H9 (cell line): ENCODE results near the gene PTMA. TPM values are rescaled to one million over a fixed set of nuclear protein-coding genes. Genes with fewer than 3 reads are reported as not detected.

Source experiments
- DNase-seq: peaks from one replicate; pipeline ENCODE4 v3.0.0-alpha.2; 2017
- H2AFZ ChIP-seq: one replicate; pipeline ENCODE4 v1.6.1; 2013; ENCODE audit warnings: mild to moderate bottlenecking, low read length, control low read depth, moderate library complexity
- H2AK5ac ChIP-seq: 2 replicates; pipeline ENCODE4 v1.6.1; 2013; ENCODE audit warnings: low read length, control low read depth, mixed read lengths; ENCODE audit not compliant: insufficient read length
- H2BK120ac ChIP-seq: one replicate; pipeline ENCODE4 v1.6.1; 2013; ENCODE audit warnings: low read depth, mild to moderate bottlenecking, low read length, control low read depth, inconsistent platforms; ENCODE audit not compliant: poor library complexity, severe bottlenecking
- H2BK12ac ChIP-seq: 2 replicates; pipeline ENCODE4 v1.6.1; 2013; ENCODE audit warnings: low read length, control low read depth, mixed read lengths, low read depth; ENCODE audit not compliant: insufficient read length
- H2BK15ac ChIP-seq: 2 replicates; pipeline ENCODE4 v1.6.1; 2013; ENCODE audit warnings: low read depth, low read length, control low read depth
- H2BK20ac ChIP-seq: one replicate; pipeline ENCODE4 v1.6.1; 2013; ENCODE audit warnings: low read depth, mild to moderate bottlenecking, low read length, control low read depth, inconsistent platforms; ENCODE audit not compliant: poor library complexity, severe bottlenecking
- H2BK5ac ChIP-seq: 2 replicates; pipeline ENCODE4 v1.6.1; 2013; ENCODE audit warnings: low read length, control low read depth, mixed read lengths; ENCODE audit not compliant: insufficient read length
- H3K14ac ChIP-seq: 2 replicates; pipeline ENCODE4 v1.6.1; 2013; ENCODE audit warnings: low read length, control low read depth; ENCODE audit not compliant: insufficient read depth
- H3K18ac ChIP-seq: 2 replicates; pipeline ENCODE4 v1.6.1; 2013; ENCODE audit warnings: low read depth, mild to moderate bottlenecking, mixed read lengths, low read length, control low read depth; ENCODE audit not compliant: insufficient read length
- H3K23ac ChIP-seq: 2 replicates; pipeline ENCODE4 v1.6.1; 2013; ENCODE audit warnings: low read length, control low read depth, mixed read lengths, low read depth; ENCODE audit not compliant: insufficient read length
- H3K23me2 ChIP-seq: 2 replicates; pipeline ENCODE4 v1.6.1; 2013; ENCODE audit warnings: low read depth, mild to moderate bottlenecking, mixed read lengths, low read length, control low read depth; ENCODE audit not compliant: insufficient read length, poor library complexity, severe bottlenecking
- H3K27ac ChIP-seq: 2 replicates; pipeline ENCODE4 v1.5.1; 2013; ENCODE audit warnings: low read length, control low read depth, mixed read lengths, low read depth; ENCODE audit not compliant: insufficient read length
- H3K27me3 ChIP-seq: 2 replicates; pipeline ENCODE4 v1.6.1; 2013; ENCODE audit warnings: low read length, control low read depth, inconsistent platforms; ENCODE audit not compliant: insufficient read depth
- H3K4ac ChIP-seq: 2 replicates; pipeline ENCODE4 v1.6.1; 2013; ENCODE audit warnings: low read depth, mild to moderate bottlenecking, control low read depth, inconsistent platforms, low read length, moderate library complexity
- H3K4me1 ChIP-seq: 2 replicates; pipeline ENCODE4 v1.6.1; 2013; ENCODE audit warnings: low read length, control low read depth, inconsistent platforms; ENCODE audit not compliant: insufficient read depth
- H3K4me2 ChIP-seq: 2 replicates; pipeline ENCODE4 v1.6.1; 2013; ENCODE audit warnings: low read length, control low read depth, mixed read lengths; ENCODE audit not compliant: insufficient read length, insufficient read depth
- H3K56ac ChIP-seq: 2 replicates; pipeline ENCODE4 v1.6.1; 2013; ENCODE audit warnings: low read depth, mild to moderate bottlenecking, mixed read lengths, low read length, control low read depth; ENCODE audit not compliant: insufficient read length
- H3K79me1 ChIP-seq: 2 replicates; pipeline ENCODE4 v1.6.1; 2013; ENCODE audit warnings: low read depth, mild to moderate bottlenecking, moderate library complexity, low read length, control low read depth, inconsistent platforms; ENCODE audit not compliant: insufficient read depth, poor library complexity, severe bottlenecking
- H3K79me2 ChIP-seq: 2 replicates; pipeline ENCODE4 v1.6.1; 2013; ENCODE audit warnings: low read length, control low read depth, inconsistent platforms; ENCODE audit not compliant: insufficient read depth
- H3K9ac ChIP-seq: 2 replicates; pipeline ENCODE4 v1.6.1; 2013; ENCODE audit warnings: low read length, control low read depth, mixed read lengths; ENCODE audit not compliant: insufficient read length; ENCODE audit errors: extremely low read depth
- H3K9me3 ChIP-seq: one replicate; pipeline ENCODE4 v1.6.1; 2013; ENCODE audit warnings: low read depth, low read length, inconsistent platforms; ENCODE audit not compliant: control insufficient read depth
- H3T11ph ChIP-seq: one replicate; pipeline ENCODE4 v1.6.1; 2013; ENCODE audit warnings: mild to moderate bottlenecking, low read length, control low read depth, inconsistent platforms
- H4K20me1 ChIP-seq: one replicate; pipeline ENCODE4 v1.6.1; 2013; ENCODE audit not compliant: control insufficient read depth, insufficient read length, insufficient read depth
- H4K5ac ChIP-seq: 2 replicates; pipeline ENCODE4 v1.6.1; 2013; ENCODE audit warnings: low read depth, mild to moderate bottlenecking, mixed read lengths, low read length, control low read depth; ENCODE audit not compliant: insufficient read length
- H4K8ac ChIP-seq: replicated peaks from 2 replicates; pipeline ENCODE4 v1.6.1; 2013; ENCODE audit warnings: low read length, control low read depth, mixed read lengths, low read depth; ENCODE audit not compliant: insufficient read length
- H4K91ac ChIP-seq: 2 replicates; pipeline ENCODE4 v1.6.1; 2013; ENCODE audit warnings: low read depth, mild to moderate bottlenecking, moderate library complexity, mixed read lengths, low read length, control low read depth; ENCODE audit not compliant: insufficient read length
- H3K27ac Mint-ChIP-seq, 3 experiments: 2 replicates in 2 of 3; 3 replicates in 1 of 3; pipeline ENCODE4 v1.8.0; 2020 to 2021; ENCODE audit warnings: mixed read lengths in 3 of 3, mild to moderate bottlenecking in 1 of 3, moderate library complexity in 1 of 3
- H3K27me3 Mint-ChIP-seq: 2 replicates; pipeline ENCODE4 v1.8.0; 2021; ENCODE audit warnings: low read depth, mild to moderate bottlenecking, moderate library complexity, mixed read lengths
- H3K36me3 Mint-ChIP-seq, 3 experiments: 2 replicates in 2 of 3; 3 replicates in 1 of 3; pipeline ENCODE4 v1.8.0; 2020 to 2021; ENCODE audit warnings: low read depth in 3 of 3, mixed read lengths in 3 of 3; ENCODE audit not compliant: insufficient read depth in 1 of 3
- H3K4me1 Mint-ChIP-seq, 2 experiments: 2 replicates each; pipeline ENCODE4 v1.8.0; 2020; ENCODE audit warnings: mixed read lengths in 2 of 2
- H3K4me3 Mint-ChIP-seq, 2 experiments: 2 replicates in 1 of 2; 3 replicates in 1 of 2; pipeline ENCODE4 v1.8.0; 2020 to 2021; ENCODE audit warnings: mild to moderate bottlenecking in 2 of 2, mixed read lengths in 2 of 2, moderate library complexity in 1 of 2
- H3K9me3 Mint-ChIP-seq, 2 experiments: 2 replicates in 1 of 2; 3 replicates in 1 of 2; pipeline ENCODE4 v1.8.0; 2020; ENCODE audit warnings: mild to moderate bottlenecking in 2 of 2, mixed read lengths in 2 of 2, moderate library complexity in 1 of 2
- WGBS: extraction: QIAGEN DNeasy Blood & Tissue Kit; methylation state at CpG from one replicate; pipeline ENCODE4 v1.1.7; 2013; ENCODE audit warnings: missing lambda C conversion rate, low lambda C conversion rate, mixed read lengths; ENCODE audit not compliant: insufficient read length; ENCODE audit errors: extremely low coverage; 5-methylcytosine and 5-hydroxymethylcytosine counted together
- total RNA-seq: library from RNA; stranded (reverse); gene quantifications from 2 replicates; pipeline ENCODE4 v1.2.1, GENCODE V29; 2021
- TF ChIP-seq, protein P1 (sequence below): fragments of 200-600 bp; sonication (generic); conservative IDR thresholded peaks from 3 replicates; pipeline ENCODE4 v1.8.0; 2021; ENCODE audit warnings: antibody characterized with exemption, mild to moderate bottlenecking

The PTMA gene
- total RNA-seq, 1 experiment from 2014 or later: 1,963 TPM

DNA sequence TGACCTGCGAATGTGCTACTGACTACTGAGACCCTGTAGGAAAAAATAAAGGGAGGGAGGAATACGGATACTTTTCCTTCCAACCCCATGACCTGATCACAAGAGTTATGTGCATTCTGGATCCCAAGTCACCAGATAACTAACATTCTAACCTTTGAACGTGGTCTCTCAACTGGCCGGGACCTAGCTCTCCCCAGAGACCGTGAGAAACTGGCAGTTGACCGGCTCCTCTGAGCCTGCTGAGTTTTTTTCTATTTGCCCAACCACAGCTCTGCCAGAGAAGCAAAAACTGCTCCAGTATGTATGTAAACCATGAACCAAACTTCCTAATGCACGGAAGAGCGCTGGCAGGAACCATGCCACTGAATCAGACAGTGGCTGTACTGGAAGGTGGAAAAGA, 47.5 kb upstream of the PTMA start:
- H3K56ac ChIP-seq: no peak overlapping the region
- H3K9ac ChIP-seq: no peak overlapping the region
- H3K4me2 ChIP-seq: no peak overlapping the region
- no peak overlapping the region for H3K27ac ChIP-seq
- no peak overlapping the region for H2BK12ac ChIP-seq
- H4K8ac ChIP-seq: no peak overlapping the region
- H3K14ac ChIP-seq: no peak overlapping the region
- no peaks in the 10 kb centered on the region for H3K9me3 ChIP-seq
- H3K23ac ChIP-seq: no peak overlapping the region
- Mint-ChIP-seq H3K4me3 (no peak overlapping the region), H3K4me1 (peaks cover 19 to 35% of the 10 kb centered on the region in 2 experiments), H3K27me3 (peaks cover 9% of the 10 kb centered on the region), H3K9me3 (peaks cover 0 to 3% of the 10 kb centered on the region in 2 experiments; a peak in 2 of 5 replicates), H3K27ac (peak overlapping the region in 2 of 3 experiments; percentile 15 to 59; a peak in 2 of 7 replicates), H3K36me3 (peaks cover 0 to 7% (median 0%) of the 10 kb centered on the region in 3 experiments; a peak in 3 of 7 replicates)
- no CpG with 5 or more reads among the region's 8 CpGs for WGBS
- H2AFZ ChIP-seq: no peak overlapping the region
- H4K91ac ChIP-seq: no peak overlapping the region
- H3K79me2 ChIP-seq: no peaks in the 10 kb centered on the region
- no peaks in the 10 kb centered on the region for H4K20me1 ChIP-seq
- H3T11ph ChIP-seq: no peak overlapping the region
- no peaks in the 10 kb centered on the region for H3K79me1 ChIP-seq
- no peak overlapping the region for H2BK15ac ChIP-seq
- H2BK120ac ChIP-seq: no peak overlapping the region
- H2BK20ac ChIP-seq: no peak overlapping the region
- DNase-seq: no peak
- H3K4me1 ChIP-seq: peaks cover 4% of the 10 kb centered on the region; the same call in 1 of the 2 replicates
- no peak overlapping the region for H4K5ac ChIP-seq
- no peak overlapping the region for H2BK5ac ChIP-seq
- TF ChIP-seq, protein P1, sequence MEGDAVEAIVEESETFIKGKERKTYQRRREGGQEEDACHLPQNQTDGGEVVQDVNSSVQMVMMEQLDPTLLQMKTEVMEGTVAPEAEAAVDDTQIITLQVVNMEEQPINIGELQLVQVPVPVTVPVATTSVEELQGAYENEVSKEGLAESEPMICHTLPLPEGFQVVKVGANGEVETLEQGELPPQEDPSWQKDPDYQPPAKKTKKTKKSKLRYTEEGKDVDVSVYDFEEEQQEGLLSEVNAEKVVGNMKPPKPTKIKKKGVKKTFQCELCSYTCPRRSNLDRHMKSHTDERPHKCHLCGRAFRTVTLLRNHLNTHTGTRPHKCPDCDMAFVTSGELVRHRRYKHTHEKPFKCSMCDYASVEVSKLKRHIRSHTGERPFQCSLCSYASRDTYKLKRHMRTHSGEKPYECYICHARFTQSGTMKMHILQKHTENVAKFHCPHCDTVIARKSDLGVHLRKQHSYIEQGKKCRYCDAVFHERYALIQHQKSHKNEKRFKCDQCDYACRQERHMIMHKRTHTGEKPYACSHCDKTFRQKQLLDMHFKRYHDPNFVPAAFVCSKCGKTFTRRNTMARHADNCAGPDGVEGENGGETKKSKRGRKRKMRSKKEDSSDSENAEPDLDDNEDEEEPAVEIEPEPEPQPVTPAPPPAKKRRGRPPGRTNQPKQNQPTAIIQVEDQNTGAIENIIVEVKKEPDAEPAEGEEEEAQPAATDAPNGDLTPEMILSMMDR: no peak
- no peaks in the 10 kb centered on the region for H3K23me2 ChIP-seq
- H3K27me3 ChIP-seq: no peaks in the 10 kb centered on the region
- H2AK5ac ChIP-seq: no peak overlapping the region
- no peak overlapping the region for H3K18ac ChIP-seq
- H3K4ac ChIP-seq: no peak overlapping the region
